HepG2 (cell line): ENCODE results near the gene SCARF1. TPM values are rescaled to one million over a fixed set of nuclear protein-coding genes. Genes with fewer than 3 reads are reported as not detected.

Experiments
- CHD2 ChIP-seq: IDR thresholded peaks from 2 replicates; pipeline ENCODE4 v1.6.1; 2011; ENCODE audit warnings: low read depth, low read length, improper control_type of control experiment
- FOXO1 ChIP-seq: sonication (generic); formaldehyde crosslinking; IDR thresholded peaks from 2 replicates; pipeline ENCODE4 v1.4.0; 2020; ENCODE audit warnings: missing genetic modification reagents
- HNRNPL ChIP-seq: fragments of 200-400 bp; formaldehyde crosslinking; IDR thresholded peaks from 2 replicates; pipeline ENCODE4 v1.6.1; 2017; ENCODE audit warnings: mild to moderate bottlenecking, low read depth, low read length
- KLF13 ChIP-seq: sonication (generic); formaldehyde crosslinking; IDR thresholded peaks from 2 replicates; pipeline ENCODE4 v1.4.0; 2020; ENCODE audit warnings: mild to moderate bottlenecking, missing genetic modification reagents
- KMT2A ChIP-seq: sonication (generic); formaldehyde crosslinking; IDR thresholded peaks from 2 replicates; pipeline ENCODE4 v1.4.0; 2020; ENCODE audit warnings: missing genetic modification reagents
- NFYB ChIP-seq: sonication (generic); formaldehyde crosslinking; IDR thresholded peaks from 2 replicates; pipeline ENCODE4 v1.4.0; 2020; ENCODE audit warnings: missing genetic modification reagents
- PPARG ChIP-seq: conservative IDR thresholded peaks from 2 replicates; pipeline ENCODE4 v1.6.1; 2016; ENCODE audit warnings: missing biosample characterization, missing genetic modification reagents
- WIZ ChIP-seq: sonication (generic); formaldehyde crosslinking; IDR thresholded peaks from 2 replicates; pipeline ENCODE4 v1.5.1; 2020; ENCODE audit warnings: mild to moderate bottlenecking, missing genetic modification reagents
- ZNF746 ChIP-seq: sonication (generic); formaldehyde crosslinking; IDR thresholded peaks from 2 replicates; pipeline ENCODE4 v1.8.0; 2022; ENCODE audit warnings: mild to moderate bottlenecking, missing genetic modification reagents
- ZNF83 ChIP-seq: sonication (generic); formaldehyde crosslinking; IDR thresholded peaks from 2 replicates; pipeline ENCODE4 v1.4.0; 2020; ENCODE audit warnings: missing genetic modification reagents, mild to moderate bottlenecking, borderline replicate concordance
- polyA plus RNA-seq, 8 experiments: library from polyadenylated mRNA; depleted of rRNA in 3 of 8; stranded (reverse) in 7 of 8; unstranded in 1 of 8; fragments of >200 nt; fragmentation: Illumina TruSeq in 4 of 8; extraction: Trizol in 4 of 8; gene quantifications; 2 replicates each; pipeline versions ENCODE4 v1.2.1 to v1.2.3, GENCODE V29; 2011 to 2016; ENCODE audit warnings: low read depth in 4 of 8, missing spikeins in 1 of 8, mixed read lengths in 1 of 8; ENCODE audit not compliant: insufficient read depth in 1 of 8
- total RNA-seq, 5 experiments: library from RNA; depleted of rRNA; stranded (reverse); fragments of >200 nt; fragmentation: Illumina TruSeq; extraction: Trizol; gene quantifications; 2 replicates each; pipeline ENCODE4 v1.2.3, GENCODE V29; 2016; ENCODE audit warnings: low read depth in 1 of 5
- TF ChIP-seq, protein P1 (sequence below): sonication (generic); formaldehyde crosslinking; IDR thresholded peaks from one replicate; pipeline ENCODE4 v1.5.1; 2020; ENCODE audit warnings: mild to moderate bottlenecking, missing genetic modification reagents; ENCODE audit errors: not compliant biosample characterization
- TF ChIP-seq, protein P2 (sequence below): sonication (generic); formaldehyde crosslinking; IDR thresholded peaks from 2 replicates; pipeline ENCODE4 v1.4.0; 2020; ENCODE audit warnings: mild to moderate bottlenecking, missing genetic modification reagents
- TF ChIP-seq, protein P3 (sequence below), 2 experiments: sonication (generic) in 1 of 2; formaldehyde crosslinking in 1 of 2; IDR thresholded peaks; 2 replicates each; pipeline versions ENCODE4 v1.4.0 to v1.6.1; 2016 to 2020; ENCODE audit warnings: borderline replicate concordance in 1 of 2, low read depth in 1 of 2, mild to moderate bottlenecking in 1 of 2, missing genetic modification reagents in 1 of 2

SCARF1 gene
- total and polyA plus RNA-seq, 2 of the 13 experiments (the other 11 are each of a cell fraction or from before 2014, with no cell fraction given) = 0.24 to 0.71 TPM

DNA sequence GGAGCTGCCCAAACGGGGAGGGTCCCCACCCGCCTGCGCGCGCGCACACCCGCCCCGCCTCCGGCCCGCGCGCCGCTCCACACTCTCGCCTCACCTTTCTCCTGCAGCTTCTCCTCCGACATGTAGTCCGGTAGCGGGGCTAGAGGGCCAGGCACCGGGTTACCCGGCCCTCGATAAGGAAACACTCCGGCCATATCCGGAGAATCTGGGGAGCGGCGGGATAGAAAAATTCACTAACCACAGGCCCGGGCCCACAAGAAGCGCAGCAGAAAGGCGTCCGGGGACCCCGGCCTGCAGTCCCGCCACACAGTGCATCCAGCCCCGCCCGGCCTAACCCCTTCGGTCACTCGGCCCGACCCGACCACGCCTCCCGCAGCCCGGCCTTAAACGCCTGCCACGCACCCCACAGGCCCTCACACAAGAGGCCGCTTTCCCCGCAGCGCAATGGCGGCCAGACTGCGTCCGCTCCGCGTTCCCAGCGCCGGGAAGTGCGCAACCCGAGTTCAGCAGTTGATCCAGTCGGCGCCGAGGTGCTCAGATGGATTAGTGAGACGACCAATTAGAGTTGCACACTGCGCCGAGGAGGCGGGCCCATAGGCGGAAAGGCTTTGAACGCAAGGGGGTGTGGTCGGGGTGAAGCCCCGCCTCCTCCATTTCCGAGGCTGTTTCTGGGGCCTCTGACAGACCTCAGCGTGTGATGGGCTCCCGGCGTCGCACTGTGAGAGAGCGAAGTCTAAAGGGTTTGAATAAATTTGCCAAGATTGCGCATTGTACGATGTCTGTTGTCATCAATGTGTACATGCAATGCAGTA is 39.1 kb upstream of the SCARF1 start, which contains the start of gene PRPF8 (continued):
- TF ChIP-seq, protein P1, sequence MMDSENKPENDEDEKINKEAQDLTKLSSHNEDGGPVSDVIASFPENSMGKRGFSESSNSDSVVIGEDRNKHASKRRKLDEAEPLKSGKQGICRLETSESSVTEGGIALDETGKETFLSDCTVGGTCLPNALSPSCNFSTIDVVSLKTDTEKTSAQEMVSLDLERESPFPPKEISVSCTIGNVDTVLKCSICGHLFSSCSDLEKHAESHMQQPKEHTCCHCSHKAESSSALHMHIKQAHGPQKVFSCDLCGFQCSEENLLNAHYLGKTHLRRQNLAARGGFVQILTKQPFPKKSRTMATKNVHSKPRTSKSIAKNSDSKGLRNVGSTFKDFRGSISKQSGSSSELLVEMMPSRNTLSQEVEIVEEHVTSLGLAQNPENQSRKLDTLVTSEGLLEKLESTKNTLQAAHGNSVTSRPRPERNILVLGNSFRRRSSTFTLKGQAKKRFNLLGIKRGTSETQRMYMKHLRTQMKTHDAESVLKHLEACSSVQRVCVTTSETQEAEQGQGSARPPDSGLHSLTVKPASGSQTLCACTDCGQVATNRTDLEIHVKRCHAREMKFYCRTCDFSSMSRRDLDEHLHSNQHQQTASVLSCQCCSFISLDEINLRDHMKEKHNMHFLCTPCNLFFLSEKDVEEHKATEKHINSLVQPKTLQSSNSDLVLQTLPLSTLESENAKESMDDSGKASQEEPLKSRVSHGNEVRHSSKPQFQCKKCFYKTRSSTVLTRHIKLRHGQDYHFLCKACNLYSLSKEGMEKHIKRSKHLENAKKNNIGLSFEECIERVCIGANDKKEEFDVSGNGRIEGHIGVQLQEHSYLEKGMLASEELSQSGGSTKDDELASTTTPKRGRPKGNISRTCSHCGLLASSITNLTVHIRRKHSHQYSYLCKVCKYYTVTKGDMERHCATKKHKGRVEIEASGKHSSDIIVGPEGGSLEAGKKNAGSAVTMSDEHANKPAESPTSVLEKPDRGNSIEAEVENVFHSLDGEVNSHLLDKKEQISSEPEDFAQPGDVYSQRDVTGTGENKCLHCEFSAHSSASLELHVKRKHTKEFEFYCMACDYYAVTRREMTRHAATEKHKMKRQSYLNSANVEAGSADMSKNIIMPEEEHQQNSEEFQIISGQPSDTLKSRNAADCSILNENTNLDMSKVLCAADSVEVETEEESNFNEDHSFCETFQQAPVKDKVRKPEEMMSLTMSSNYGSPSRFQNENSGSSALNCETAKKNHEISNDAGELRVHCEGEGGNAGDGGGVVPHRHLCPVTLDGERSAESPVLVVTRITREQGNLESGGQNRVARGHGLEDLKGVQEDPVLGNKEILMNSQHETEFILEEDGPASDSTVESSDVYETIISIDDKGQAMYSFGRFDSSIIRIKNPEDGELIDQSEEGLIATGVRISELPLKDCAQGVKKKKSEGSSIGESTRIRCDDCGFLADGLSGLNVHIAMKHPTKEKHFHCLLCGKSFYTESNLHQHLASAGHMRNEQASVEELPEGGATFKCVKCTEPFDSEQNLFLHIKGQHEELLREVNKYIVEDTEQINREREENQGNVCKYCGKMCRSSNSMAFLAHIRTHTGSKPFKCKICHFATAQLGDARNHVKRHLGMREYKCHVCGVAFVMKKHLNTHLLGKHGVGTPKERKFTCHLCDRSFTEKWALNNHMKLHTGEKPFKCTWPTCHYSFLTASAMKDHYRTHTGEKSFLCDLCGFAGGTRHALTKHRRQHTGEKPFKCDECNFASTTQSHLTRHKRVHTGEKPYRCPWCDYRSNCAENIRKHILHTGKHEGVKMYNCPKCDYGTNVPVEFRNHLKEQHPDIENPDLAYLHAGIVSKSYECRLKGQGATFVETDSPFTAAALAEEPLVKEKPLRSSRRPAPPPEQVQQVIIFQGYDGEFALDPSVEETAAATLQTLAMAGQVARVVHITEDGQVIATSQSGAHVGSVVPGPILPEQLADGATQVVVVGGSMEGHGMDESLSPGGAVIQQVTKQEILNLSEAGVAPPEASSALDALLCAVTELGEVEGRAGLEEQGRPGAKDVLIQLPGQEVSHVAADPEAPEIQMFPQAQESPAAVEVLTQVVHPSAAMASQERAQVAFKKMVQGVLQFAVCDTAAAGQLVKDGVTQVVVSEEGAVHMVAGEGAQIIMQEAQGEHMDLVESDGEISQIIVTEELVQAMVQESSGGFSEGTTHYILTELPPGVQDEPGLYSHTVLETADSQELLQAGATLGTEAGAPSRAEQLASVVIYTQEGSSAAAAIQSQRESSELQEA (CRISPR knock-in tag) = peak; percentile 39
- TF ChIP-seq, protein P2, sequence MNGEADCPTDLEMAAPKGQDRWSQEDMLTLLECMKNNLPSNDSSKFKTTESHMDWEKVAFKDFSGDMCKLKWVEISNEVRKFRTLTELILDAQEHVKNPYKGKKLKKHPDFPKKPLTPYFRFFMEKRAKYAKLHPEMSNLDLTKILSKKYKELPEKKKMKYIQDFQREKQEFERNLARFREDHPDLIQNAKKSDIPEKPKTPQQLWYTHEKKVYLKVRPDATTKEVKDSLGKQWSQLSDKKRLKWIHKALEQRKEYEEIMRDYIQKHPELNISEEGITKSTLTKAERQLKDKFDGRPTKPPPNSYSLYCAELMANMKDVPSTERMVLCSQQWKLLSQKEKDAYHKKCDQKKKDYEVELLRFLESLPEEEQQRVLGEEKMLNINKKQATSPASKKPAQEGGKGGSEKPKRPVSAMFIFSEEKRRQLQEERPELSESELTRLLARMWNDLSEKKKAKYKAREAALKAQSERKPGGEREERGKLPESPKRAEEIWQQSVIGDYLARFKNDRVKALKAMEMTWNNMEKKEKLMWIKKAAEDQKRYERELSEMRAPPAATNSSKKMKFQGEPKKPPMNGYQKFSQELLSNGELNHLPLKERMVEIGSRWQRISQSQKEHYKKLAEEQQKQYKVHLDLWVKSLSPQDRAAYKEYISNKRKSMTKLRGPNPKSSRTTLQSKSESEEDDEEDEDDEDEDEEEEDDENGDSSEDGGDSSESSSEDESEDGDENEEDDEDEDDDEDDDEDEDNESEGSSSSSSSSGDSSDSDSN (CRISPR knock-in tag) = peak; percentile 77
- TF ChIP-seq ZNF83 (CRISPR knock-in tag) (no peak), KLF13 (CRISPR knock-in tag) (no peak), PPARG (no peak), KMT2A (CRISPR knock-in tag) (peak; percentile 71), FOXO1 (CRISPR knock-in tag) (peak; percentile 46; the same call in 1 of the 2 replicates), CHD2 (peak; percentile 52; the same call in 1 of the 2 replicates), NFYB (CRISPR knock-in tag) (peak; percentile 93), ZNF746 (peak; percentile 25; the same call in 1 of the 2 replicates), WIZ (no peak), HNRNPL (0 out of 2 replicates have a peak, but pooled peaks have one; percentile 47)
- TF ChIP-seq, protein P3, sequence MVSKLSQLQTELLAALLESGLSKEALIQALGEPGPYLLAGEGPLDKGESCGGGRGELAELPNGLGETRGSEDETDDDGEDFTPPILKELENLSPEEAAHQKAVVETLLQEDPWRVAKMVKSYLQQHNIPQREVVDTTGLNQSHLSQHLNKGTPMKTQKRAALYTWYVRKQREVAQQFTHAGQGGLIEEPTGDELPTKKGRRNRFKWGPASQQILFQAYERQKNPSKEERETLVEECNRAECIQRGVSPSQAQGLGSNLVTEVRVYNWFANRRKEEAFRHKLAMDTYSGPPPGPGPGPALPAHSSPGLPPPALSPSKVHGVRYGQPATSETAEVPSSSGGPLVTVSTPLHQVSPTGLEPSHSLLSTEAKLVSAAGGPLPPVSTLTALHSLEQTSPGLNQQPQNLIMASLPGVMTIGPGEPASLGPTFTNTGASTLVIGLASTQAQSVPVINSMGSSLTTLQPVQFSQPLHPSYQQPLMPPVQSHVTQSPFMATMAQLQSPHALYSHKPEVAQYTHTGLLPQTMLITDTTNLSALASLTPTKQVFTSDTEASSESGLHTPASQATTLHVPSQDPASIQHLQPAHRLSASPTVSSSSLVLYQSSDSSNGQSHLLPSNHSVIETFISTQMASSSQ (IDR thresholded peaks at IDR 0.05; ENCODE audit: low read depth) = no peak
- TF ChIP-seq, protein P3 (CRISPR knock-in tag; IDR thresholded peaks at IDR 0.05; ENCODE audit: borderline replicate concordance) = no peak
